ENCODE results near the gene MTUS2.

- TF ChIP-seq CTCF (IDR thresholded peaks at IDR 0.05; ENCODE audit: poor library complexity, severe bottlenecking), result no peak
- no peak for TF ChIP-seq MXI1 (conservative IDR thresholded peaks at IDR 0.05; ENCODE audit: poor library complexity, severe bottlenecking)
- no peak for TF ChIP-seq POLR2AphosphoS5 (IDR thresholded peaks at IDR 0.05)
- no peak for TF ChIP-seq SMC3 (conservative IDR thresholded peaks at IDR 0.05; ENCODE audit: poor library complexity)
- TF ChIP-seq RAD21 (conservative IDR thresholded peaks at IDR 0.05), result no peak
- no peak for TF ChIP-seq EZH2 (IDR thresholded peaks at IDR 0.05; ENCODE audit: borderline replicate concordance, insufficient read depth, low read length, poor library complexity, severe bottlenecking)
- no peak for TF ChIP-seq TAF1 (IDR thresholded peaks at IDR 0.05; ENCODE audit: low read depth)
- TF ChIP-seq REST (IDR thresholded peaks at IDR 0.05; ENCODE audit: borderline replicate concordance), result no peak
- no peak for TF ChIP-seq EP300 (conservative IDR thresholded peaks at IDR 0.05; ENCODE audit: poor library complexity, severe bottlenecking)
These were observed 720.7 kb downstream of the MTUS2 start for GRCh38 chr13:29540799-29541198.

All from neural cell (in vitro differentiated cells).